Measurements from ENCODE around the gene CDX1. TPM values are rescaled to one million over a fixed set of nuclear protein-coding genes. Genes with fewer than 3 reads are reported as not detected.
A peak's percentile ranks its signal among the peaks of the same experiment; 100 is the strongest.

The CDX1 gene
- polyA plus RNA-seq, 3 donors: not detected

DNA sequence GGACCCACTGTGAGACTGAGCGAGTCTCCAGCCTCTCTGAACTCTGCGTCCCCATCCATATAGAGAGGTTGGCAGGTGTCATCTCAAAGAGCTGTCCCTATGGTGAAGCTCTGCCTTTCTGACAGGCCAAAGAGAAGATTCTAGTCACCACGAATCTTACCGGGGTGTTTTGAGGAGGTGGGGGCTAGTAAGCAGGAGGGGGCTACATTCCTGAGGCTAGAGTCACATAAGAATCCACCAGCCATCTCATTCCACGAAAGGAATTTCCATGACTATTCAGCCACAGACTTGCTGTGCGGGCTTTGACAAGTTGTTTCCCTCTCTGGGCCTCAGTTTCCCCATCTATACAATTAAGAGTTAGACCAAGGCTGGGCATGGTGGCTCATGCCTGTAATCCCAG is 27.2 kb upstream of the CDX1 start:
- peaks cover 0 to 10% (median 4%) of the 10 kb centered on the region in 3 donors for H3K27me3 Mint-ChIP-seq (ENCODE audit: low read depth in 3 of 3)
- 100% methylated on average over 2 of the region's 6 CpGs for WGBS (ENCODE audit: insufficient coverage)
- H3K4me1 Mint-ChIP-seq: peaks cover 26% of the 10 kb centered on the region
- no peak overlapping the region for H2AFZ ChIP-seq (ENCODE audit: insufficient read depth, low read depth, low read length, poor library complexity, severe bottlenecking)
- TF ChIP-seq CTCF (IDR thresholded peaks at IDR 0.05): no peak
- H3K36me3 Mint-ChIP-seq: peaks cover 2 to 3% of the 10 kb centered on the region in 2 donors
- peaks cover 24 to 25% of the 10 kb centered on the region in 2 donors for H3K4me1 ChIP-seq (ENCODE audit: control insufficient read depth in 1 of 2, insufficient read depth in 2 of 2, low read length in 2 of 2)
- no peaks in the 10 kb centered on the region for H3K9me3 ChIP-seq (replicated peaks in 1 of 2; ENCODE audit: control insufficient read depth in 1 of 2, insufficient read depth in 1 of 2, low read length in 2 of 2)
- H3K9ac ChIP-seq (ENCODE audit: insufficient read depth, low read length, poor library complexity, severe bottlenecking): no peak overlapping the region
- no peaks in the 10 kb centered on the region for H3K9me3 Mint-ChIP-seq
- no peak for DNase-seq
- H3K27ac Mint-ChIP-seq: peak overlapping the region in 2 of 7 donors; percentile 27 to 46
- H3K27me3 ChIP-seq (ENCODE audit: control insufficient read depth in 2 of 2, insufficient read depth in 2 of 2, low read length in 2 of 2): no peaks in the 10 kb centered on the region
- H3K4me3 Mint-ChIP-seq: no peak overlapping the region
- no peak overlapping the region for H3K4me2 ChIP-seq (replicated peaks; ENCODE audit: extremely low read depth, low read length, poor library complexity, severe bottlenecking)
- H3K27ac ChIP-seq (ENCODE audit: low read depth in 1 of 2, low read length in 2 of 2): no peak overlapping the region
- H3K36me3 ChIP-seq (replicated peaks in 1 of 2; ENCODE audit: control insufficient read depth in 1 of 2, insufficient read depth in 2 of 2, low read length in 2 of 2): no peaks in the 10 kb centered on the region
- H3K4me3 ChIP-seq (replicated peaks in 1 of 3; ENCODE audit: low read depth in 2 of 3, low read length in 3 of 3): no peak overlapping the region
- H3K79me2 ChIP-seq (ENCODE audit: insufficient read depth, low read length): no peaks in the 10 kb centered on the region
- no peaks in the 10 kb centered on the region for H4K20me1 ChIP-seq (ENCODE audit: insufficient read depth, low read length)
- intact Hi-C loops (cut with micrococcal nuclease): loop anchor here in 1 of 2 donors (10.0 kb wide), 1 partner anchor 205 kb away; no protein-coding TSS in a partner anchor

- intact Hi-C loops (cut with micrococcal nuclease): no loop called here
These were observed 25.7 kb upstream of the CDX1 start for GRCh38 chr5:150140830-150141229.

More at GRCh38 chr5:150140830-150141229, 25.7 kb upstream of the CDX1 start:
- Histone ChIP-seq H2AFZ (ENCODE audit: insufficient read depth, low read depth, low read length, poor library complexity, severe bottlenecking) (no peak overlapping the region), H3K36me3 (replicated peaks in 1 of 2; ENCODE audit: control insufficient read depth in 1 of 2, insufficient read depth in 2 of 2, low read length in 2 of 2) (no peaks in the 10 kb centered on the region), H3K9ac (ENCODE audit: insufficient read depth, low read length, poor library complexity, severe bottlenecking) (no peak overlapping the region), H3K9me3 (replicated peaks in 1 of 2; ENCODE audit: control insufficient read depth in 1 of 2, insufficient read depth in 1 of 2, low read length in 2 of 2) (no peaks in the 10 kb centered on the region), H3K4me3 (replicated peaks in 1 of 3; ENCODE audit: low read depth in 2 of 3, low read length in 3 of 3) (no peak overlapping the region), H4K20me1 (ENCODE audit: insufficient read depth, low read length) (no peaks in the 10 kb centered on the region), H3K79me2 (ENCODE audit: insufficient read depth, low read length) (no peaks in the 10 kb centered on the region), H3K27ac (ENCODE audit: low read depth in 1 of 2, low read length in 2 of 2) (no peak overlapping the region), H3K4me2 (replicated peaks; ENCODE audit: extremely low read depth, low read length, poor library complexity, severe bottlenecking) (no peak overlapping the region), H3K27me3 (ENCODE audit: control insufficient read depth in 2 of 2, insufficient read depth in 2 of 2, low read length in 2 of 2) (no peaks in the 10 kb centered on the region), H3K4me1 (ENCODE audit: control insufficient read depth in 1 of 2, insufficient read depth in 2 of 2, low read length in 2 of 2) (peaks cover 39 to 40% of the 10 kb centered on the region in 2 donors)
- peak overlapping the region in 5 of 7 donors; percentile 26 to 96 (median 71) for H3K27ac Mint-ChIP-seq
- H3K4me3 Mint-ChIP-seq: no peak overlapping the region
- TF ChIP-seq CTCF (IDR thresholded peaks at IDR 0.05): no peak
- H3K36me3 Mint-ChIP-seq: peaks cover 2 to 3% of the 10 kb centered on the region in 2 donors
- WGBS (ENCODE audit: insufficient coverage): 86% methylated on average over 9 of the region's 11 CpGs
- no peaks in the 10 kb centered on the region for H3K9me3 Mint-ChIP-seq
- H3K27me3 Mint-ChIP-seq (ENCODE audit: low read depth in 3 of 3): peaks cover 0 to 8% (median 3%) of the 10 kb centered on the region in 3 donors
- DNase-seq: no peak
- H3K4me1 Mint-ChIP-seq: peaks cover 38% of the 10 kb centered on the region
